ENCODE data around the gene PRAC1.

DNA sequence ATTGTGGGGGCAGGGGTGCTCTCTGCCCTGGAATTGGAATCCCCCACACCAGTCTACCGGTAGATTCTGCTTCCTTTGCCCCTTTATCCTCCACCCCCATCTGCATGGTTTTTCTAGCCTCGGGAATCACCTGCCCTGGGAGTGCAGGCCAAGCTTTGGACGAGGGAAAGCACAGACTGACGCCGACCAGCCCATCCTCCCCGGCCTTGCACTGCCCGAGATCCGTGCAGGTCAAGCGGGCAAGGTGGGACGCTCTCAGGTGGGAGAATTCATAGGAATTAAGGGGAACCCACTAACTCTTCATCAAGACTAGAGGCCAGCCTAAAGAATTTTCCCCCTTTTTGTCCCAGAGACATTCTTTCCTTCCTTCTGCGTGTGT lies 16.1 kb upstream of the PRAC1 start:
- TF ChIP-seq POLR2A (IDR thresholded peaks at IDR 0.05), result no peak
- TF ChIP-seq, protein P1, sequence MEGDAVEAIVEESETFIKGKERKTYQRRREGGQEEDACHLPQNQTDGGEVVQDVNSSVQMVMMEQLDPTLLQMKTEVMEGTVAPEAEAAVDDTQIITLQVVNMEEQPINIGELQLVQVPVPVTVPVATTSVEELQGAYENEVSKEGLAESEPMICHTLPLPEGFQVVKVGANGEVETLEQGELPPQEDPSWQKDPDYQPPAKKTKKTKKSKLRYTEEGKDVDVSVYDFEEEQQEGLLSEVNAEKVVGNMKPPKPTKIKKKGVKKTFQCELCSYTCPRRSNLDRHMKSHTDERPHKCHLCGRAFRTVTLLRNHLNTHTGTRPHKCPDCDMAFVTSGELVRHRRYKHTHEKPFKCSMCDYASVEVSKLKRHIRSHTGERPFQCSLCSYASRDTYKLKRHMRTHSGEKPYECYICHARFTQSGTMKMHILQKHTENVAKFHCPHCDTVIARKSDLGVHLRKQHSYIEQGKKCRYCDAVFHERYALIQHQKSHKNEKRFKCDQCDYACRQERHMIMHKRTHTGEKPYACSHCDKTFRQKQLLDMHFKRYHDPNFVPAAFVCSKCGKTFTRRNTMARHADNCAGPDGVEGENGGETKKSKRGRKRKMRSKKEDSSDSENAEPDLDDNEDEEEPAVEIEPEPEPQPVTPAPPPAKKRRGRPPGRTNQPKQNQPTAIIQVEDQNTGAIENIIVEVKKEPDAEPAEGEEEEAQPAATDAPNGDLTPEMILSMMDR (IDR thresholded peaks at IDR 0.05 in 8 of 11, conservative IDR thresholded peaks at IDR 0.05 in 3 of 11), result no peak
- TF ChIP-seq POLR2AphosphoS5 (IDR thresholded peaks at IDR 0.05), result no peak

Measured in spleen (tissue), 7 donors.